NCI-H146 treated with DMSO at 0.1 percent for 48 hours (cell line): ENCODE measurements around the gene ARHGAP15.
"Not testable (repeated sequence)": the region's sequence is repeated elsewhere in the genome, so short reads cannot be mapped to it uniquely, and the experiment has no call there.

Experiments used
- DNase-seq: peaks from one replicate; lab custom pipeline; 2025; ENCODE audit not compliant: unreplicated experiment; lab: John Stamatoyannopoulos, UW

Gene ARHGAP15

DNA sequence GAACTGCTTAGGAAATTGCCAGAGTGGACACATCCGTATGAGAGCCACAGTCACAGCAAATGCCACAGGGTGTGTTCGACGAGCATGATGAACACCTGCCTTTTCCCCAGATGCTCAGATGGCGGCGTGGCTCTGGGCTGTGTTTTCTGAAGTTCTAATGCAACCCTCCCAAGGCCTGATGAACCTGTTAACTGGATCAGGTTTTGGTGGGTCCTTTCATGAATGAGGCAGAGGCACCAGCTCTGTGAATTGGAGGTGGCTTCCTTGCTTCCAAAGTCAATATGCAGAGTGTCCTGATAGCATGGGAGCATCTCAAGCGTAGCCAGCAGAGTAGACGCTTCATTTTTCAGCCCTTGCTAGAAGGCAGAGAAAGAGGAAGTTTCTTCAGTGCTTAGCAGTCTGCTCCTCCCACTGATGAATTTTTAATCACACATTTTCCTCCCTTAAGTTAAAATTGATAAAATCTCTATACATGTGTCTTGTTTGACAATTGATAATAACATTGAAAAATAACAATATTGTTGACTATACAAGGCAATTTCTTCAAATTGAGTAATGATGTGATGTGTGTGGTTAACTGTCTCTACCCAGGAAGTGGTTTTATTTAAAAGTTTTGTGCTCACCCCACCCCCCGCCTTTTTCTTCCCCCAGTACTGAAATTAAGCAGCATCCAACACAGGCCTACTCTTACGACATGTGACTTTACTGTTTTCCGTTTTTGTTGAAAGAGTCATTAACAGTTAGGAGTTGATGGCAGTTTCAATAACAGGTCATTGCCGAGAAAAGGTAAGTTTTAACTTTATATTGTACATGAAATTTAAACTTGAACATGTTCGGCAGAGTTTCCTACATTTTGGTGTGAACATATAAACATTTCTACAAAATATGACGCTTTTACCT is at the start of gene ARHGAP15:
ARHGAP15 (plus strand) TSS at position 739 of the 900 bp plus-strand sequence.
- no peak for DNase-seq

DNA sequence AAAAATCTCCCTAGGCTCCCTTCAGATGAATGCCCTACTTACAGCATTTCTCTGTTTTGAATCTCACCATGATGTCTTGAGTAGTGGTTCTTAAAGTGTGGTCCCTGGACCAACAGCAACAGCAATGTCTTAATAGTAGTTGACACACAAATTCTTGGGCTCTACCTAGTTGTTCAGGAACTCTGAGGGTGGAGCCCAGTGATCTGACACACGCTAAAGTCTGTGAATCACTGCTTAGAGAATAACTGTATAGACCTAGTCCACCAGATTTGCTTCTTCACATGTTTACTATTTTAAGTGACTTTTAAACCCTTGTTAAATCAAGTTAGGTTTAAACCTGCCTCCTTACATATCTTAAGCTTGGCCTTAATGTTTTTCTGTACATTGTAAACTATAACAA is 47.6 kb upstream of the ARHGAP15 start:
- no peak for DNase-seq

DNA sequence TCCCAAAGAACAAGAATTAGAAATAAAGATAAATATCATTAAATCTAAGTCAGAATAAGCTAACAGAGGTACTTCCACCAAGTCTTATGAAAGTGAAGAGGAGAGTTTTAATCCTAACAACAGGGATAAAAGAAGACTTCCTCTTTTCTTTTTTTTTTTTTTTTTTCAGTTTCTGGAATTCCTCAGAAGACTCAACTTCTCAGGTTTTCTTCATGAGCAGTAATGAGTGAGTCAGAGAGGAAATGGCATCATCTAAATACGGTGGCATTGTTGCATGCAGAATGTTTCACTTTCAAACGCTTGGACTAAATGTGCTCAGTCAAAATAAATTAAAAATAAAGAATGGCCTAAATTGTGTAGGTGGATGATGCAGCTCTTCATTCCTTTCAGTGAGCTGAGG is 45.6 kb upstream of the ARHGAP15 start:
- no peak for DNase-seq

DNA sequence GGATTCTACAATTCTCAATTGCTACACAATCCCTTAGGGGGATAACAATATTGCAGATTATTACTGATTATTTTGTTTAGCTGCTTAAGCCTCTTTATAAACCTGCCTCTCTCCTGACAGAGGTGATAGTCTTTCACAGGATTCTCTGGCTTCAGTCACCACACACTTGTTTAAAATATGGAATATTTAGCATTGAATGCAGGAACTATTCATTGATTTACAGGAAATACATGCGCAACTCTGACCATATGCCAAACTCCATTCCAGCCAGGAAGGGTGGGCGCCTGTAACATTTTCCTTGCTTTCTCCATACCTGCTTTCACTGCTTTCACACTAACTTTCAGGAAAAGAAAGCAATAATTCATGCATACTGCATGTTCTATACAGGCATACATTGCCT is 44.8 kb upstream of the ARHGAP15 start:
- DNase-seq, result no peak

DNA sequence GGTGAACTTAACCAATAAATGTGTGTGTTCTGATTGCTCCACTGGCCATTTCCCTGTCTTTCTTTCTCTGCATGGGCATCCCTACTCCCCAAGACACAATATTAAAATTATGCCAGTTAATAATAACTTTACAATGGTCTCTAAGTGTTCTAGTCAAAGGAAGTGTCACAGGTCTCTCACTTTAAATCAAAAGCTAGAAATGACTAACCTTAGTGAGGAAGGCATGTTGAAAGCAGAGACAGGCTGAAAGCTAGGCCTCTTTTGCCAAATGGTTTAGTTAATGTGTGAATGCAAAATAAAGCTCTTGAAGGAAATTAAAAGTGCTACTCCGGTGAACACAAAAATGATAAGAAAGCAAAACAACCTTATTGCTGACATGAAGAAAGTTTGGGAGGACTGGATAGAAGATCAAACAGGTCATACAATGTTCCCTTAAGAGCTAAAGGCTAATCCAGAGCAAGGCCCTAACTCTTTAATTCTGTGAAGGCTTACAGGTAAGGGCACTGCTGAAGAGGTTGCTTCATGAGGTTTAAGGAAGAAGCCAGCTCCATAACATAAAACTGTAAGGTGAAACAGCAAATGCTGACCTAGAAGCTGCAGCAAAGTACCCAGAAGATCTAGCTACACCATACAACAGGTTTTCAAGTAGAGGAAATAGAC is 44.0 kb upstream of the ARHGAP15 start:
- DNase-seq, result no peak

DNA sequence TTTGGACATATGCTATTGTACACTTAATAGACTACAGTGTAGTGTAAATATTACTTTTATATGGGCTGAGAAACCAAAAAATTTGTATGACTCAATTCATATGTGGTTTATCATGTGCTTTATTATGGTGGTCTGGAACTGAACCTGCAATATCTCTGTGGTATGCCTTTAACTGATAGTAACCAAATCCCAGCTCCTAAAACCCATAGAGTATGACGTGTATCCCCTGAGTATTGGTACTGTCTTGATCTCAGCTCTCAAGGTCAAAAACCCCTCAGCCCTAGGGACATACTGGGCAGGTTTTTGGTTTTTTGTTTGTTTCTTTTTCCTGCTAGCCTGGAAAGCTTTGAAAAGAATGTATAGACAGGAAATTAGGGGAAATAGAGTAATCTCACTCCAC is 42.2 kb upstream of the ARHGAP15 start:
- no peak for DNase-seq

DNA sequence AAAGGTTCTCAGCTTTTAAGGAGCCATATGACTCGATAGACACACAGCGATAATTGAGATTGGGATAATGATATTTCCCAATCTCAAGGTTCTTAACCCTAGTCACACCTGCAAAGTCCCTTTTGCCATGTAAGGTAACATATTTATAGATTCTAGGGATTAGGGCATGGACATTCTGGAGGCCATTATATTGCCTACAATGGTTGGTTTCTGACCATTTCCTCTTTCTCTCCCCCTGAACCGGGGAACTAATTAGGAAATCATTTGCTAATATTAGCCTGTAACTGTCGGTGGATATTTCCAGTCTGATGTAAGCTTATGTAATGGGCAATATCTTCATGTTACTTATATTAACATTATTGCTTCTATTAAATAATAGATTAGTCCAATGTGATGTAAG is 40.8 kb upstream of the ARHGAP15 start:
- no peak for DNase-seq

DNA sequence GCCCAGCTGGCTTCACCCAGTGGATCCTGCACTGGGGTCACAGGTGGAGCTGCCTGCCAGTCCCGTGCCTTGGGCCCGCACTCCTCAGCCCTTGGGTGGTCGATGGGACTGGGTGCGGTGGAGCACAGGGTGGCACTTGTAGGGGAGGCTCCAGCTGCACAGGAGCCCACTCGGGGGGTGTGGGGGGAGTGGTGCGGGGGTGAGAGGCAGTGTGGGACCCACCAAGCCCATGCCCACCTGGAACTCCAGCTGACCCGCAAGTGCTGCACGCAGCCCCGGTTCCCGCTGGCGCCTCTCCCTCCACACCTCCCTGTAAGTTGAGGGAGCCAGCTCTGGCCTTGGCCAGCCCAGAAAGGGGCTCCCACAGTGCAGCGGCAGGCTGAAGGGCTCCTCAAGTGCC is 39.7 kb upstream of the ARHGAP15 start:
- DNase-seq, result not testable (repeated sequence)

DNA sequence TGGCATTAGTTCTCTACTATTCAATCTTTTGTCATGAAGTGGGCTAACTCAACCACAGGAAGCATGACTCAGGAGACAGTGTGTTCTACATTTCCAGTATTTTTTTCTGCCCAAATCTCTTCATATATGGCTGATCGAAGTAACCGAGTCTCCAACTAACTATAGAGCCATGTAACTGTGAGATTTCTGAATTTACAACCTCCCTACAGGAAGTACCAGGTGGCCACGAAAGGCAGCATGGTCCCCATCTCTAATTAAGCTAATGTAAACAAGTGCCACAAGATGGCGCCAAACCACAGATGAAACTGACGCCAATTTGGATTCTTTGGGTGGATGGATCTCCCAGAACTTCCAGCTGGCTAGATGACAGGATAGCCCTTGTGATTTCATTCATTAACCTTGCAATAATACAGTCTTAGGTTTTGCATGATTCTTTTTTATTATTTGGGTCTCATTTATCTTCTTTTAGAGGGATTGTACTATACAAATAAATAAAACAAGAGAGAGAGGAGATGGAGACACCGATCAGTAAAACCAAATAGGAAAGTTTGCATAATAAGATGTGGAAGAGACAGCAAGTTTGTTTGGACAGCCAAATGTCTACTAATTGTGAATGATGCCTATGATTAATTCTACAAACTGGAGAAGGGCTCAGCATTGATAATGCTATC is 18.3 kb upstream of the ARHGAP15 start:
- DNase-seq, result no peak

DNA sequence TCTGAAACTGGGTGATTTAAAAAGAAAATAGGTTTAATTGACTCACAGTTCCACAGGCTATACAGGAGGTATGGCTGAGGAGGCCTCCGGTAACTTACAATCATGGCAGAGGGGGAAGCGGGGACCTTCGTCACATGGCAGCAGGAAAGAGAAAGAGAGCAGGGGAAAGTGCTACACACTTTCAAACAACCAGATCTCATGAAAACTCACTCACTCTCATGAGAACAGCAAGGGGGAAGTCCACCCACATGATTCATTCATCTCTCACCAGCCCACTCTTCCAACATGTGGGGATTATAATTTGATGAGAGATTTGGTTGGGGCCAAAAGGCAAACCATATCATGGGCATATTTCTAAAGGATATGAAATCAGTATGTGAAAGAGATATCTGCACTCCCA is 12.0 kb upstream of the ARHGAP15 start:
- DNase-seq, result no peak

DNA sequence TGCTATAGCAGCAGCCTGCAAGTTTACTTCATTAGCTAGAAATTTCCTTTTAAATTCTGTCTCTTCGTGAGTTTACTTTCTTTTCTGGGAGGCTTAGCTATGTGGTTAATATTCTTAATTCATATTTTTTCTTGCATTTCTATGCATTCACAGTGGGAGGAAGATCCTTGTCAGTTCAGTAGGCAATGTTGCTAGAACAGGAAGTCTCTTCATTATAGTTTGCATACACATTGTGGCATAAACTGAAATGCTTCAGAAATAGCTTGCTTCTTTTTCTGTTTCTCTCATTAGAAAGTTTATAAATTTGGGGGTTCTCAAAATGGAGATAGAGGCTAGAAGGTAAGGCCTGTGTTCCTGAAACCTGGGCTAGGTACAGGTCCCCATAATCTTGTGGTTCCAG is 8.1 kb upstream of the ARHGAP15 start:
- DNase-seq, result no peak

DNA sequence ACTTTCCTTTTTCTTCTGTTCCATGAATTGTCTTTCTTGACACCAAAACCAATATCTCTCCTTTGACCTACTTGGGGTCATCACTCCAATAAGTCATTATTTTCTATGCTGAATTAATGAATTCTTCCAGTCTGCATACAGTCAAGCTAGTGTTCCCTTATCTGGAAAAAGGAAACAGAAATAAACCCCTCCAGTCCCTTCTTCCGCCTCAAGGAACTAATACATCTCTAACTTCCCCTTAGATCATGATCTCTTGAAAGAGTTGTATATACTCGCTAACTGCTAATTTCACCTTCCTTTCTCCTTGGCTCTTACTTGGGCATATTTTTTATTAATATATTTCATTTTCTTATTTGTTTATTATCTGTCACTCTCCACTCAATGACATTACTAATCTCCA is 7.3 kb upstream of the ARHGAP15 start:
- no peak for DNase-seq

DNA sequence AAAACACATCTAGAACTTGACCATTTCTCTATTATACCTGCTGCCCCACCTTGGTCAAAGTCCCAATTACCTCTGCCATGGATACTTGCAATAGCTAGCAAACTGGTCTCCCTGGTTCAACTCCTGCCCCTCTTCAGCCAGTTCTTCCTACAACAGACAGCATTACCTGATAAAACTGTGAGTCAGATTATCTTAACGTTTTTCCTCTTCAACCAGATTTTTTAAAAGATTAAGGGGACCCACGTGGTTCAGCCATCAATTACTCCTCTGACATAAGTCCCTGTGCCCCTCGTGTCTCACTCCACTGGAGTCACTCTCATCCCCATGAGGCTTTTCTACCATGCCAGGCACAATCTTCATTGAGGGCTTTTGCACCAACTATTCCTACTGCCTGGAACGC is 5.3 kb upstream of the ARHGAP15 start:
- DNase-seq, result no peak

DNA sequence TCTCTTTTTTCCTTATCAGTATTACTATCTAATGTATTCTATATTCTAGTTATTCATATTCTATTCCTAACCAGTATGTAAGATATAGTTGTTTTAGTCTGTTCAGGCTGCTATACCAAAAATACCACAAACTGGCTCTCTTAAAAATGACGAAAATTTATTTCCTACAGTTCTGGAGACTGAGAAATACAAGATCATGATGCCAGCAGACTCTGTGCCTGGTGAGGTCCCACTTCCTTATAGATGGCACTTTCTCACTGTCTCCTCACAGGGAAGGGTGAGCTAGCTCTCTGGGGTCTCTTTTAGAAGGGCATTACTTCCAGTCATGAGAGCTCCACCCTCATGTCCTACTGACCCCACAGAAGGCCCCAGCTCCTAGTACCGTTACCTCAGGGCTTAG is 4.8 kb upstream of the ARHGAP15 start:
- DNase-seq, result no peak

DNA sequence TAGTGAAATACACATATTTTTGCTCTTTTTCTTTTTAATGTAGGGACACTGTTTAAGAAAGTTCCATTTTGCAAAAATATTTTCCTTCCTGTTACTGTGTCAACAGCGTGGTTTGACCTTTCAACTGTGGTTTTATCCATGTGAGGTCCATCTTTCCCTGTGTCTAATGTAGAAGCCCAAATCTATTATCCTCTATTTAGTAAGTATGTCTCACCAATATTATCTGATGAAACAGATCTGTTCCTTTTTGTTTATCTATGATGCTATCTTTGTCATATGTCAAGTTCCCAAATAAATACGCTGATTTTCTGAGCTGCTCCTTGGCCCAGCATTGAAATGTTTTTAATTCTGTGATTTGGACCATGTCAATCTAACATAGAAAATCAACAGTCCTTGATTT is 3.5 kb upstream of the ARHGAP15 start:
- no peak for DNase-seq

DNA sequence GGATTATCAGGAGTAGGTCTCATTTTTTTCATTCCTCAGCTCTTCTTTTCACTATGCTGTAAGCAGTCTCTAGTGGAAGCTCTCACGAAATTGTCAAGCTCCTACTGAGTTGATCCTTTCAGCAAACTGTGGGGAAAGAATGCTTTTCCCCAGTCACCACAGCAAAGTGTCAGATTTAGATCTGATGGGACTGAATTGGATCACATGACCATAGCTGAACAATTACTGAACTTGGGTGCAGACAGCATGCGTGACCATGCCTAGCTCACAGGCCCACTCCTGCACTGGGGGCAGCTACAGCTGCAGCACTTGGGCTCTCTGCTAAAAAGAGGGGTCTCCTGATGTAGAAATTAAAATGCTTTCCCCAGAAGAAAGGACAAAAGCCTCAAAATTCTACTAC is 3.1 kb downstream of the ARHGAP15 start:
- DNase-seq, result no peak

DNA sequence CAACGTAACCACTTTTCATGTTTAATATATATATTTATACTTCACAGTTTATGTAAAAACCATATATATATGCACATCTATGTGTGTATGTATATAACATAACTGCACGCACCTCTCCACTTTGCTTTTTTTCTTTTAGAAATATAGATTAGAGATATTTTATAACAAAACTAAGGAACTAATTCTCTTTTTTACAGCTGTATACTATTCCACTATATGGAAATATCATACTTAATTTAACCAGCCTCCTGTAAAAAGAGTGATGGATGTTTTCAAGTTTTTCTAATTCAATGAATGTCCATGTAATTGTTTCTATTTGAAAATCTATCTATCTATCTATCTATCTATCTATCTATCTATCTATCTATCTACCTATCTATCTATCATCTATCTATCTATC is 4.6 kb downstream of the ARHGAP15 start:
- DNase-seq, result no peak

DNA sequence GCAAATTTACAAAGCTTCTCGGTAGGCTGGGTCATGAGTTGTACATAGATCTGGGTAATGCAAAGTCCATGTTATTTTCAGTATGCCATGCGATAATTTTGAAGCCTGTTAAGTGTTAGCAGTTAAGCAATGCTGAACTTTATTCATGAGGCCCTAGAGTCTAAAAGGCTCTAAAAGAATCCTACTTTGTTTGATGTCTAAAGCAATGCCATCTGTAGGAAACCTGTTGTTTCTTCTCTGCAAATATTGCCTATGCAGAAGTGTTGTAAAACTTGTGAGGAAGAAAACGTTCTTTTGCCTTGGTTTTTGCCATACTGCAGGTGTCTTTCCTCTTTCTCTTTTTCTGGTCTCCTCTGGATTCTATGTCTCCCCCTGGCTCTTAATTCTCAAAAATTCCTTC is 9.1 kb downstream of the ARHGAP15 start:
- DNase-seq, result no peak

DNA sequence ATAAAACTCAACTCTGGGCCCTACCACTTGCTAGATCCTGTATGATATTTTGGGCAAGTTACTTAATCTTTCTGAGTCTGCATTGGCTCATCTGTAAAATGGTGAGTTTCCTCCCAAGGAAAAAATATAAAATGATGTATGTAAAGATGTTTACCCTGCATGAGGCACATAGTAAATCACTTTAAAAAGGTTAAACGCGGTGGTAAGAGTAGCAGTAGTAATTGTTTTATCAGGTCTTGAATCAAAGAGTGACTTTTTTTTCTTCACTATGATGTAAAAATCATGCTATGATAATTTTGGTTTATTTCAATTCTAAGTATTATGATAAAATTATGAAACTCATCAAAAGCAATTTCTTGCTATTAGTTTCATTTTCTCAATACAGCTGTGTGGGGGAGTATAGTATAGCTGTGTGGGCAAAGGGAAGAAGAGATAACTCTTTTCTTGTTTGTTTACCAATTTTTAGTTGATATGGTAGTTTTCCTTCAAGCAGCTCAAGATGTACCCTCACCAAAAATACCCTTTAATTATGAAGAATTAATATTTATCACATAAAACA is 10.7 kb downstream of the ARHGAP15 start:
- DNase-seq, result no peak

DNA sequence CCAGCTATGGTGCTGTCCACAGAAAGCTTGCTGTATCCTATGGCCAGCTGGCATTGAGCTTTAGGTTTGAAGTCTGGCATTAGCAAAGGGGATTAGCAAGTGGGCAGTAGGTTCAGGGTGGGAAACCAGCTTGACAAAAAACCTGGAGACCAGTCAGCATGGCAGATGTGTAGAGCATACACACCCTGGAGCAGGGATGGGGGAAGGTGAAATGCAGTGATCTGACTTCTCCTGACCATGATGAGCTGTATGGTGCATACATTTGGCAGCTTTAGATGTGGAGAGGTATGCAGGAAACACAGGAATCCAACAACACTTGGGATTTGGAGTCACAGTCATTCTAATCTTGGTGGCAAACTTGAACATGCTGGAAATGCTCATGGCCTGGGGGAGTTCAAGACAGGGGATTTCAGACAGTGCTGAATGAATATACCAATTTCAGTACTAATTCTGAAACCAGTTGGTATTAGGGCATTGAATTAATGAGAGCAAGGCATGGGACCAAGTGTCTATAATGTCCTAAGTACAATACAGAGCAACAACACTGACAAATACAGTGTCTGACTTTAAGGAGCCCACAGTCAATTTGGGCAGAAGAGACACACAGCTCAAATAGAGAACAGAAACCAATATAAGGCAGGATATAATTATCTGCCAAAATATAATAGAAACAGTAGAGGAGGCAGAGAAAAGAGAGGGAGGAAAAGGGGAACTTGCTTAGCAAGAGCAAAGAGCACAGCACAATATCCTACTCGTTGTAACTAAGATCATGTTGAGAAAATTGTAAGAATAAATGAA is 11.8 kb downstream of the ARHGAP15 start:
- DNase-seq, result no peak

DNA sequence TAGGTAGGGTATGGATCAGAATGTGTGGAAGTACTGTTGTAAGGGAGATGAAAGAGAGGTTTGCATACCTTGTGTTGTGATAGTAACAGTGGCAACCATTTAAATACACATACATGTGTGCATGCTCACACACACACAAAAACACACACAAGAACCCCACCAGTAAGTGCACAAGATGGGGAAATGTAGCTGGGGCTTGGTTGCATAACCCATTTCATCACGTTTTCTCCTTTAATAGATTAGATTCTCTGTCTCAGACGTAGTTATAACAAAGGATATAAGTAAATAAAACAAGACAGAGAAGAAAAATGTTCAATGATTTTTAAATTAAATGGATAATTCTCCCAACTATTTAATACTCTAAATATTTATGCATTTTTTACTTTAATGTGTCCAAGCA is 13.4 kb downstream of the ARHGAP15 start:
- DNase-seq, result no peak
